Stimulated activated CD8-positive, alpha-beta memory T cell treated with anti-CD3 and anti-CD28 coated beads, Interleukin-15, amount 100 ng/mL, for 24 hours (primary cell): Measurements from ENCODE around the gene LONRF2.
"Not testable (repeated sequence)": the region's sequence is repeated elsewhere in the genome, so short reads cannot be mapped to it uniquely, and the experiment has no call there.

Source experiments
- DNase-seq: peaks from one replicate; pipeline ENCODE4 v3.0.0-alpha.2; 2020; ENCODE audit warnings: low read depth

LONRF2 gene

DNA sequence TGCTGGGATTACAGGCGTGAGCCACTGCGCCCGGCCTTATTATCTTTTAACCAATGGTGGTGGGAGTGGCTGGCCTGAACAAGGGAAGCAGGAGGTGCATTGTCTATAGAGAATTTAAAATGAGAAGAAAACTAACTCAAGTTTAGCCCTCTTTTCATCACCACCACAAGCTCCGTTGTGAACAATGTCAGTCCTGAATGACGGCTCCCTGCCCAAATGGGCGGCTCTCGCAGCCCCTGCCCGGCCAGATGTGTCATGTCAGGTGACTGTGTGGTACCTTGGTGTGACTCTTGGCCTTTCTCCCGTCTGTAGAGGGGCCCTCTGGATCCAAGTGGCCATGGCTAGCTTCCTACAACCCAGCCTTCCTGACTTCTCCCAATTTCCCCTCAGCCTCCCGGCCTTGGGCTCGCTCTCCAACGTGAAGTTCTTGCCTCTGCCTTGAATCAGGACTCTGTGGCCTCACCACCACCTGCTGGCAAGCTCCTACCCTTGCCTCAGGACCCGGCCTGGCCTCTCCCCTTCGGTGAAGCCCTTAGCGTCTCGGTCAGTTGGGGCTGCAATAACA lies 67.6 kb downstream of the LONRF2 start:
- DNase-seq: no peak

DNA sequence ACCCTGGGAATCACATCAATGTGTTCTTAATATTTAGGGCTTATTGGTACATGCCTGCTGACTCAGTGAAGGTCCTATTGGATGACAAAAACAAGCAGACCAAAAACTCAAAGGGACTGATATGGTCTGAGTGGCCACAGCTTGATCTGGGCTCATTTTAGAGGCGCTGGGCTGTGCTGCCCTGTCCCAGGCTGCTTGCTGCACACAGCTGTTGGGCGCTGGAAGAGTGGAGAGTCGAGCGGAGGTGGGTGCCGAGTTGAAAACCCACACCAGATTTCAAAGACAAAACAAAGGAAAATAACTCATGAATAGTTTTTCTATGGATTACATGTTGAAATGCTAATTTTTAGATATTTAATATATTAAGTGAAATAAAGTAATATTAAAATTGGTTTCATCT lies 68.5 kb downstream of the LONRF2 start:
- DNase-seq: no peak

DNA sequence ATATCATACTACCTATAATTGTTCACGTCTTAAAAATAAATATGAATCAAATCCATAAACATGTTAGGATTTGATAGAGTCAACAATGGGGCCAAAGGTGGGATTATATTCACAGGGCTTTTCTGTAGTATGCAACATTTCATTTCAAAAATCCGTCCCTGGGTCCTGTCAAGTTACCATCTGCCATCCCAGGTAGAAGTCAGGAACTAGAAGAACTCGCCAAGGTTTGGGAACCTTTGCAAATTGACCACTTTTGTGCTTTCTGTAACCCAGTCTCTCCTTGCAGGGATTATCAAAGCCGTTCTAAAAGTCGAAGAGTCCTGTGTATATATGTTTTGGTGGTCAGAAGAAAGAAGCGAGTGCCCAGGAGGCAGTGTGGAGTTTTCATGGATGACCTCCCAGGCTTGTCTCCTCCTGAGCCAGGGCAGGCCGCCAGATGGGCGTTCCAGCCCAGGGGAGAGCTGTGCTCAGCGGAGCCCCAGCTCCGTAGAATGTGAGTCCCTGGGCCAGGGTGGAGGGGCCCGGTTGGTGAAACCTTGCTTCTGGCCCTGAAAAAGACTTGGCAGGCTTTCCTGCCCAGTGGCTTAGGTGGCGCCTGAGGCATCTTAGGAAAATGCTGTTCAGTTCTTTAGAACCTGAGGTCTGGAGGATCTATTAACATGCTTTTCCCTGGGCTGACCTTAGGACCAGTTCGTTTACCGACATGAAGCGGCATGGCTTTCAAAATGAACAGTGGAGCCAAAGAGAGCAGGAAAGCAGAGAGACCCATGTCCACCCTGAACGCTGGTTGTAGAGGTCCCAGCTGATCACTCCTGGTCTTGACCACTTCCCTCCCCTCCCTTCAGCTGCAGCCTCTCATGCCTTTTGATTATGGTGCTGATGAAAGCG lies 69.2 kb downstream of the LONRF2 start:
- DNase-seq: no peak

DNA sequence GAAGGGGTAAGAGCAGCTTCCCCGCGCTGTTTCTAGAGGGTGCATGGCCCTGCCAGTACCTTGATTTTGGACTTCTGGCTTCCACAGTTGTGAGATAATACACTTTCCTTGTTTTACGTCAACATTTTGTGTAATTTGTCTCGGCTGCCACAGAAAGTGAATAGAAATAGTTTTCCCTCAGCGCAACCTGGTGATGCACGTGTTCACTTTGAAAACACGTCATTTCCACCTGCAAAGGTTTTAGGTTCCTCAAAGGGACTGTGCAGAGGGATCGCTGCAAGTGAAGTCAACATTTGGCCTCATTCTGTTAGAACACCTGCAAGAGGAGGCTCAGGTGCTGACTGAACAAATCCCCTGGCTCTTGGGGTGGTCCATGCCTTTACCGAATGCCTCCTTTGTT lies 71.7 kb downstream of the LONRF2 start:
- DNase-seq: no peak

DNA sequence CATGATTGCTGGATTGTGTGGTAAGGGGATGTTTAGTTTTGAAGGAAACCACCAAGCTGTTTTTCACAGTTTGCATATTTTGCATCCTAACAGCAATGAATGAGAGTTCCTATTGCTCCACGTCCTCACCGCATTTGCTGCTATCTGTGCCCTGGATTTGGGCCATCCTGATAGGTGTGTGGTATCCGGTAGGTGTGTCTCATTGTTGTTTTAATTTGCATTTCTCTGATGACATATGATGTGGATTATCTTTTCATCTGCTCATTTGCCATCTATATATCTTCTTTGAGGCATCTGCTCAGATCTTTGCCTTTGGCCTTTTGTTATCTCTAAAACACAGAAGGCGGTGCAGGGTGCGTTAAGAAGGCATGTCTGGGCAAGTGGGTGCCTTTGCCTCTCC lies 73.3 kb downstream of the LONRF2 start:
- no peak for DNase-seq

DNA sequence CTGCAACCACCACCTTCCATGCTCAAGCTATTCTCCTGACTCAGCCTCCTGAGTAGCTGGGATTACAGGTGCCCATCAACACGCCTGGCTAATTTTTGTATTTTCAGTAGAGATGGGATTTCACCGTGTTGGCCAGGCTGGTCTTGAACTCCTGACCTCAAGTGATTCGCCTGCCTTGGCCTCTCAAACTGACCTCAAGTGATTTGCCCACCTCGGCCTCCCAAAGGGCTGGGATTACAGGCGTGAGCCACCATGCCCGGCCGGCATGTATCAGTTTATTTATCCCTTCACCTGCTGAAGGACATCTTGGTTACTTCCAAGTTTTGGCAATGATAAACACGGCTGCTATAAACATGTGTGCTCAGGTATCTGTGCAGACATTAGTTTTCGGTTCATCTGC lies 73.7 kb downstream of the LONRF2 start:
- not testable (repeated sequence) for DNase-seq

DNA sequence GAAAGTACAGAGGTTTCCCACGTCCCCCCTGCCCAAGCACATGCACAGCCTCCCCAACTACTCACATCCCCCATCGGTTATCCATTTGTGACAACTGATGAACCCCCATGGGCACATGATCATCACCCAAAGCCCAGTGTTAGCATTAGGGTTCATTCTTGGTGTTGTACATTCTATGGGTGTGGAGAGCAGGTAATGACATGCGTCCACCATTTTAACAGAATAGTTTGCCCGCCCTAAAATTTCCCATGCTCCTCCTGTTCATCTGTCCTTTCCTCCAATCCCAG lies 74.3 kb downstream of the LONRF2 start:
- DNase-seq: no peak

DNA sequence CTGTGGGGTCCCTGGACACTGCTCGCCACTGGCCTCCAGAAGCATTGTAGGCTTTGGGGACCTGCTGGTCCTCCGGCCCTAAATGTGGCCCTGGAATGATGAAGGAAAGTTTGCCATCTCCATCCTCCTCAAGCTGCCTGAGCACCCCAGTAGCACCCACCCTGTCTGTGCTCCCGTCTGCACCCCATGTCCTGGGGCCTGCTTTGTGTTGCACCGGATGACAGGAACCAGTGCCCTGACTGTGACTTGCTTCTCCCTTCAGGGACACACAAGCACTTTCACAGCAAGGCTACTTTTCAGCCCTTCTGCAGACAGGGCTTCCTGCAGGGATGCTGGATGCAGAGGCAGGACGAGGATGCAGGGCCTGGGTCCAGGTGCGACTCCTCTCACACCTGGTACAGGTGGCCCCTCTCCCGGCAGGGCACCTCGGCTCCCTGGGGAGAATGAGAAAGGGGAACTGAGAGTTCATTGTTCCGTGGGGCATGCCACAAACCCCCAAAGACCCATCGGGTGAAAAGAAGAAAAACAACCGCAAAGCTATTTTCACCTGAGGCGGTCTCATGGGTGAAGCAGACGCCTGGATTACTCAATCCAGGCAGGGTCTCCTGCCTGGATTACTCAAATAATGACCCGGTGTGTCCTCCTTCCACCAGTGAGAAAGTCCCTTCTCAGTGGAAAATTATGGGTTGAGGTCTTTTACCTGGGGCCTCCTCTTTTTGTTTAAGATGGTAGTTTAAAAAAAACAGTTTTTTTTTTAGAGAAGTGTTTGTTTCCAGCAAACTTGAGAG lies 74.9 kb downstream of the LONRF2 start:
- DNase-seq: no peak

DNA sequence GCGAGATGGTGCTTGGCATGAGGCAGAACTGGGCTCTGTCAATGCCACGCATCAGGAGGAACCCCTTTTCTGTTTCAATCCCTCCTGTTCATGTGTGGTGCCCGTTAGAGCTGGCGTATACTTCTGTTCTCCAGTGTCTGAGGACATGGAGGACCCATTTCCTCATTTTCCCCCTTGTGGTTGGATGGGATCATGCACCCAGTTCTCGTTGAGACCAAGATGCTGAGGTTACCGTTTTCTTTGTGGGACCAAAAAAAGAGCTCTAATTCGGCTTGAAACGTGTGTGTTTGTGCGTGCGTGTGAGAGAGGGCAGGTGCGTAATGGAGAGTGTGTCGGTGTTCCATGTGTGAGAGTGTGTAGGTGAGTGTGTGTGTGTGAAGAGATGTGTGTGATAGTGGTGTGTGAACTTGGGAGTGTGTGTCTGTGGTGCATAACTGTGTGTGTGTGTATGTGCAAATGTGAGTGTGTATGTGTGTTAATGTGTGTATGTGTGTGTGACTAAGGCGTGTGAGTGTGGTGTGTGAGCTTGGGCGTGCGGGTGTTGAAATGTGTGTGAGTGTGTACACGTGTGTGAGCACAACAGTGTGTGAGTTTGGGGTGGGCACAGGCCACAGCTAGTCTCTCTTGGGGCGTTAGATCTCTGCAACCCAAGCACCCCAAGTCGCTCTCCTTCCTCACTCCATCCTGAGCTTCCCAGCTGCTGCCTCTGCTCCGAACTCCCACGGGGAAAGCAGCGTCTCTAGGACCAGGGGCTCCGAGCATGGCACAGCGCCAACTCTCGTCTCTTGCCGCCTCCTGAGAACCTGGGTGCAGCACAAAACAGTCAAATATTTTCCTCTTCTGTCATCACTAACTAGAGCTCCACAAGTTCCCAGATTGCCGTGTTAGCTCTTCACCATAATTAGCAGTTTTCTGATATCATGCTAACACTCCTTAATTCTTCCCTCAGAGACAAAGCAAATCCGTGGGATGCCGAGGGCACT lies 75.8 kb downstream of the LONRF2 start:
- DNase-seq: no peak

DNA sequence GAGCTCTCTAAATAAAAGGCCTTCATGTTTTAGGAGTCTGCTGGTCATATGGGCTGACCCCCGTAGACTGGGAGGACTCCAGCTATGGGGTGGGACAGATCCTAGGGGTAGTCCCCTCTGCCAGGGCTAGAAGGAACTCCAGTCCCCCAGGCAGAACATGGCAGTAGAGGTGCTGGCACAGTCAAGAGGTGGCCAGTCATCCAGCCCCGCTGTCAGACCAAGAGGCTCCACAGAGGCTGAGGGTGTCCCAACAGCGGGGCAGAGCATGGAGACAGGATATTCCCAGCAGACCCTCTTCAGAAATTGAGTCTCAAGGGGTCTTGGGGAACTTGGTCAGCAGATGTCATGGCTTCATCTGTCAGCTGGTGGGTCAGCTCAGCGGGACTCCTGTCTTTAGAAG lies 76.6 kb downstream of the LONRF2 start:
- DNase-seq: no peak

DNA sequence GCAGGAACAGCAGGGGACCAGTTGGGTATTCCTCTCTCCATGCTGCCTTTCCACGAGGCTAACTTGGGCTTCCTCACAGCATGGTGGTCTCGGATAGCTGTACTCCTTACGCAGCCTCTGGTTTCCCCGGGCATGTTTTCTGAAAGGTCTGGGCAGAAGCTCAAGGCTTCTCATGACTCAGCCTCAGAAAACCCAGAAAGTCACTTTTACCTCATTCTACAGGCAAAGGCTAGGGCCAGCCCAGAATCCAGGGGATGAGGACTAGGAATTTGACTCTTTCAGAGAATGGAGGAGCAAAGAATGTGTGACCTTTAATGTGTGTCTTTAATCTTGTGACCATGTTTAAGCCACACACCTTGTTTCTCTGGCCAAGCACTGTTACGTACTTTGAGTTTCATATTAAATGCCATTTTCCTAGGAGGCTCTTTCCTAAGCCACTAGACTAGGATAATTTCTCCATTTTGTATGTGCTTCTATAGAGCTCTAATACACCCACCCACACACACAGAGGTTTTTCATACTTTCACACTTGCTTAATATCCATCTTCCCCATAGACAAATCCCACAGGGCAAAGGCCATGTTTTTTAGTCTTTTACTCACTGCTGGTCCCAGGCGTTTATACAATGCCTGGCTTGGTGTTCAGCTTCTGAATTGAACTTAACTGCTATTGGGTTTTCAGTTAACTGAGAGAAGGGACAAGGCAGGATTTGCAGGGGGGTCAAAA lies 77.3 kb downstream of the LONRF2 start:
- no peak for DNase-seq

DNA sequence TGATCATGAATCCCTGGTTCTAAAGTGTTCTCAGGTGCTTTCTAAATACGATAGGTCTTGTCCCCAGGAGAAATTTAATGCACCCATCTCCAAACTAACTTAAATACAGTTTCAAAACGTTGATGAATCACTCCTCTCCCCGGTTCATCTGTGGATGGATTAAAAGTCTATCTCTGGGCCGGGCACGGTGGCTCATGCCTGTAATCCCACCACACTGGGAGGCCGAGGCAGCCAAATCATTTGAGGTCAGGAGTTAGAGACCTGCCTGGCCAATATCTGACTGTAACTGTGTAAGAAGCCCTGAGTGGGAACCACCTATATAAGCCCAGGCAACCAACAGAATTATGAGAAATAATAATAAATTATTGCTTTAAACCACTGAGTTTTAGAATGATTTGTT lies 78.7 kb downstream of the LONRF2 start:
- no peak for DNase-seq

DNA sequence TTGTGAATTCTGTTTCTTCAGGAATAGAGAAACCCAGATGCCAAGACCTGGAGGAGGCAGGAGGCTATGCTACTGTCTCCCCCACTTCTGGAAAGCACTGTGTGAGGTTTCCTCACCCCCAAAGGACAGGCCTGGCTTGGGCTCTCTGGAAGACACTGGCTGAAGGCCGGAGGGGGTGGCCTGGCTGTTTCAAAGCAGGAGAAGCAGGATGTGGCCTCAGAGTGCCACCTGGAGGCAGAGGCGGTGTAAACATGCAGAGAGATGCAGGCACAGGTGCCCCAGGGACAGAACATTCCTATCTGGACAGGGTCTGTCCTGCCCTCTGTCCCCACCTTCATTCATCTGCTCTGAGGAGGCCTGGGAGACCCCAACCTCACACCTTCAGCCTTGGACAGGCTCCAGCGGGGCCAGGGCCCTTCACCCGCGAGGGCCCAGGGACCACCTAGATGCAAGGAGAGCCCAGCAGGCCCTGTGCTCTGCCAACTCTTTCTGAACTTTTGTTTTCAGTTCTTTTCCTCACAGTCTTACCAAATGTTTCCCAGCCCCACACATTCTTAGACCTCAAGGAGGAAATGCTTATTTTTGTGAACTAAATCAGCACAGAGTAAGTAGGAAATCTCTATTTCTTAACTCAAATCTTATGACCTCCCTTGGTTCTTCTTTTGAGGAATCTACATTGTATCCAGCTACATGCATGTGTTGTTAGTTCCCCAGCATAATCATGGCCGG lies 79.2 kb downstream of the LONRF2 start:
- DNase-seq: no peak

DNA sequence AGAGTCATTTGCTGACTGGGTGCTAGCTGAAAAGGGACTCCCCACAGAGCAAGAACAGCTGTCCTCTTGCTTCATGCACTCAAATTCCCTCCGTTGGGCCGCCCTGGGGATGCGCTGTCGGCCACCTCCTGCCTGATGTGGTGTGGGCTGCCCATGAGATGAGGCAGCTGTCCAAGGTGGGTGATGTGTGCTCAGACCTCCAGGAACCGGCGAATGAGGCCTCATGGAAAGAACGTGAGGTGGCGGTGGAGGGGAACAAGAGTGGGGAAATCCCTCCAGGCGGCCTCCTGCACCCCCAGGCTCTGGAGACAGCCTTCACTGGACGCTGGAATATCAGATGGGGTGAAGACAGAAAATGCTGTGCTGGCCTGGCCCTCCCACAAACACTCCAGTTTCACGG lies 79.8 kb downstream of the LONRF2 start:
- DNase-seq: no peak

DNA sequence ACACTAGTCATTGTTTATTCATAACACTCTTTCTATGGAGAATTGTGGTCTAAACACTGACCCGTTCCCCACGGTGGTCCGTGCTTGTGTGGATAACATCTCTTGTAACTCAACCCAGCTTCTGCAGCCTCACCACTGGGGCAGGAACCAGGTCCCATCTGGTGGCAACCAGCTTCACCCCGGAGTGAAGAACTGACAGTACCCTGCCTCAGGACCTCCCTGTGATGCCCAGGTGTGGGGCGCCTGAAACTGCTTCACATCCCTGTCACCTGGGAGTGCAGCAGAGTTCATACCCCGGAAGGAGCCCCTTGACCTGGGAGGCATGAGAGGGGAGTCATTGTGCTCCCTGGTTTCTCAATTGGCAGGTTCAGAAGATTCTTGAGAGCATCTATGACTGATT lies 81.1 kb downstream of the LONRF2 start:
- DNase-seq: no peak

DNA sequence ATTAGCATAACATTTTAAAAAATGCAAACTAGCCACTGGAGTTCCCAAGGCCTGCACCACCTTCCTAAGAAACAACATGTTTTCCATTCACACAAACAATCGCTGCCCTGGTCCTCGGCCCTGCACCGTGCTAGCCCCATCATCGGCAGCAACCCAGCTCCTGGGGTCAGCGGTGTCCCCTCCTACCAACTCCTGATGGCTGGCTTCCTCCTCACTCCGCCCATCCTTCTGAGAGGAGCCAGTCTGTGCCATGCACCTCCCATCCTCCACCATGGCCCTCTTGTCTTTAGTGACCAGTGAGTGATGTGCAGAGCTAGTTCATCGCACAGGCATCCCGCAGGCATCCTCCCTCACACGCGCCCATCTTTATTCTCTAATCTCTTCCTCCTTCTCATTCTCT lies 81.9 kb downstream of the LONRF2 start:
- DNase-seq: no peak

DNA sequence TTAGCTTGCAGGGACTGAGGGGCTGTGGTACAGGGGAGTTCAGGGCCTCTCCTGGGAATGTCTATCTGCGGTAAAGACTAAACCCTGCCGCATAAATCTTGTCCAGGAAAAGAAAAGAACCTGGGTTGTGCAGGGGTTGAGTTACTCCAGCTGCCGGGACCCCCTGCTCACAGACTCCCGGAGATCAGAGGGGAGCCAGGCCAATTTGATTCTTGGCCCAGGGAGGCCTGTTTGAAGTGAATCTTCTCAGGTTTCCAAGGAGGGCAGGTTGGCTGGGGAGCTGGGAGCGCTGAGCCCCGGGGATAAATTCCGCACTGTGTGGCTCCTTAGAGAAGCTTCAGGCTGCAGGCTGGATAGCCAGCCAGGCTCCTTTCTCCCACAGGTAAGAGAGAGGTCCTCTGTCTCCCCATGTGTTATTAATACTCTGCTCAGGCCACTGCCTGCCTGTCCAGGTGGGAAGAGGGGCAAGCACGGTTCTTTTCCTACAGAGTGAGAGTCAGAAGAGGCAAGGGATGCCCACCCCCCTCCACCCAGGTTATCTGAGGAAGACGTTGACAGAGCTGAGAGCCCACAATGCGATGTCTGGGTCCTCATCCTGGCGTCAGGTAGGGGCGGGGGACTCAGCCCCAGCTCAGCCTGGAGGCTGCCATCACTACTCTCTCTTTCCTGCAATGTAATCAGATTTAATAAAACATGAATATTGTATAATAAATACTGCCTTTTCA lies 82.7 kb downstream of the LONRF2 start:
- no peak for DNase-seq

DNA sequence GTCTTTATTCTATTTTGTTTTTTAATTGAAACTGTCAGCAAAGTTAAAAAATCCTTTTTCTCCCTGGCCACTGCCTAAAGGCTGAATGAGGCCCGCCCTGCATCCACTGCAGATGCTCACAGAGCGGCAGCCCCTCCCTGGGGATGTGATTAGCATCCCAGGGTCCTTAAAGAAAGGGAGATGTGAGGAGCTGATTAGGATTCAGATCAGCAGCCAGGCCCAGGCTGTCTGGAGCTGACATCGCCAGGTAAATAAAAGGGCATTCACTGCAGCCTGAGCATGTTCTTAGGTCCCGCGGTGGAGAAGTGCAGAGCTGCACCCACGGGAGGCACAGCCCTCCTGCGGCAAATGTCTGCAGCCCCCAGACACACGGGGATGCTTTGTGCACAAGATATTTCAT lies 83.8 kb downstream of the LONRF2 start:
- DNase-seq: no peak

DNA sequence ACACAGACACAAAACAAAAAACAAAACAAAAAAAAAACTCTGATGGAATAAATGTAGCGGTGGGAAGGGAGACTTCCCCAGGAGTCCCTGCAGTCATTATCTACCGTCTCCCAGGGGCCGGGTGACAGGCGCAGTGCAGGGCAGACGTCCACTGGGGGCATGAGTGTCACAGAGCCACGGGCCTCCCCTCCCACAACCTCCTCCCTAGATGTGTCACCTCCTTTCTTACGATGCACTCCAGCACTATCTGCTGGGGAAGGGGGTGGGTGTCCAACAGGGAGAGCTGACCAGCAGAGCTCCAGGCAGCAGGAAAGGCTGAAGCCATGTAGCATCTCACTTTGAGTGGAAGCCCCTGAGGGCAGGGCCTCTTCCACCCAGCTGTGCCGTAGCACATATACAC lies 84.5 kb downstream of the LONRF2 start:
- no peak for DNase-seq

DNA sequence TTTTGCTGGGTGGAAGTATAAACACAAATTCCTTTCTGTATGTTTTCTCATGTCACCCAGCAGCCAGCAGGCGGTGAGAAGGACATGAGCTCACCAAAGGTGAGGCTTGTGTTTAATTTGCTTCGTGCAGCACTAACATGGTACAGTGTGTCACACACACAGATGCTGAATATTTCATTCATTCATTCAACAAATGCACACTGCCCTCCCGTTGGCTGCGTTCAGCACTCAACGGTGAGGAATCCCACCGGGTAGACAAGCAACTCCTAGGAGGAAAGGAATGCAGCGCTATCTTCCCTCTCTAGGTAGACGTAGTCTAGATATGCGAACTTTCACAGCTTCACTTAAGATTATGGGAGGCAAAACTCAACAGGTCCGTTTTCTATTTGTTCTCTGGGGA lies 85.1 kb downstream of the LONRF2 start:
- DNase-seq: no peak
